K562 (cell line): ENCODE results near the gene CYB561A3. TPM values are rescaled to one million over a fixed set of nuclear protein-coding genes. Genes with fewer than 3 reads are reported as not detected.
A peak's percentile ranks its signal among the peaks of the same experiment; 100 is the strongest.

Source experiments
- ASH1L ChIP-seq: fragments of 450-650 bp; IDR thresholded peaks from 2 replicates; pipeline ENCODE4 v1.6.1; 2018; ENCODE audit warnings: borderline replicate concordance, mild to moderate bottlenecking, low read depth; ENCODE audit not compliant: partially characterized antibody
- BRD4 ChIP-seq: fragments of 200-600 bp; sonication (generic); IDR thresholded peaks from 2 replicates; pipeline ENCODE4 v1.6.1; 2017; ENCODE audit warnings: inconsistent platforms
- HNRNPK ChIP-seq: fragments of 200-400 bp; formaldehyde crosslinking; IDR thresholded peaks from one replicate; pipeline ENCODE4 v1.6.1; 2018; ENCODE audit warnings: mild to moderate bottlenecking, low read depth, low read length; ENCODE audit not compliant: poor library complexity, severe bottlenecking
- MYC ChIP-seq, 2 experiments: fragments of 250-450 bp in 1 of 2; sonication (Bioruptor Pico) in 1 of 2; IDR thresholded peaks; 2 replicates each; pipeline versions ENCODE4 v1.5.1 to v1.6.1; 2012 to 2021; ENCODE audit warnings: low read depth in 2 of 2, borderline replicate concordance in 1 of 2, improper control_type of control experiment in 1 of 2, low read length in 1 of 2, mild to moderate bottlenecking in 1 of 2, moderate library complexity in 1 of 2
- RBM25 ChIP-seq: fragments of 200-400 bp; formaldehyde crosslinking; IDR thresholded peaks from 2 replicates; pipeline ENCODE4 v1.6.1; 2018; ENCODE audit warnings: low read length, low read depth, moderate library complexity; ENCODE audit not compliant: severe bottlenecking
- SMARCA5 ChIP-seq: fragments of 450-650 bp; IDR thresholded peaks from 2 replicates; pipeline ENCODE4 v1.6.1; 2016
- TBP ChIP-seq: optimal IDR thresholded peaks from 2 replicates; pipeline ENCODE3; 2011; ENCODE audit warnings: low read depth, low read length, improper control_type of control experiment
- ZBED1 ChIP-seq: IDR thresholded peaks from 2 replicates; pipeline ENCODE4 v1.6.1; 2014
- polyA plus RNA-seq, 8 experiments: library from polyadenylated mRNA; depleted of rRNA in 4 of 8; stranded (reverse) in 5 of 8; unstranded in 3 of 8; fragments of >200 nt; fragmentation: Nextera tagmentation in 2 of 8; fragmentation: Illumina TruSeq in 1 of 8; extraction: Ambion mirVana in 2 of 8; extraction: Trizol in 1 of 8; gene quantifications; 2 replicates each; pipeline versions ENCODE4 v1.2.1 to v1.2.3, GENCODE V29; 2011 to 2014; ENCODE audit warnings: inconsistent platforms in 1 of 8, missing spikeins in 1 of 8
- total RNA-seq, 7 experiments: library from RNA; depleted of rRNA in 6 of 7; stranded (reverse); fragments of >200 nt in 6 of 7; fragmentation: Illumina TruSeq in 2 of 7; extraction: Trizol in 2 of 7; gene quantifications; 2 replicates each; pipeline versions ENCODE4 v1.2.1 to v1.2.3, GENCODE V29; 2011 to 2021; ENCODE audit warnings: low replicate concordance in 1 of 7
- TF ChIP-seq, protein P1 (sequence below): sonication (generic); formaldehyde crosslinking; IDR thresholded peaks from 2 replicates; pipeline ENCODE4 v1.8.1; 2023; ENCODE audit warnings: mild to moderate bottlenecking, missing genetic modification reagents
- TF ChIP-seq, protein P2 (sequence below): fragments of 250-450 bp; sonication (Bioruptor Pico); IDR thresholded peaks from 2 replicates; pipeline ENCODE4 v1.5.0; 2022; ENCODE audit warnings: mild to moderate bottlenecking
- TF ChIP-seq, protein P3 (sequence below): sonication (generic); formaldehyde crosslinking; IDR thresholded peaks from 2 replicates; pipeline ENCODE4 v1.8.0; 2023; ENCODE audit warnings: missing genetic modification reagents, mild to moderate bottlenecking, borderline replicate concordance
- TF ChIP-seq, protein P4 (sequence below), 2 experiments: fragments of 200-800 bp in 1 of 2; sonication (Bioruptor generic) in 1 of 2; sonication (generic) in 1 of 2; formaldehyde crosslinking in 1 of 2; IDR thresholded peaks in 1 of 2; conservative IDR thresholded peaks in 1 of 2; 2 replicates each; pipeline versions ENCODE4 v1.5.0 to v1.6.1; 2016 to 2020; ENCODE audit warnings: missing compliant biosample characterization in 1 of 2, missing genetic modification characterization in 1 of 2, missing genetic modification reagents in 1 of 2

CYB561A3 gene
- total and polyA plus RNA-seq, 9 of the 15 experiments (the other 6 are each of a cell fraction or from before 2014, with no cell fraction given) = 29.2 to 78.9 (median 37.9) TPM

DNA sequence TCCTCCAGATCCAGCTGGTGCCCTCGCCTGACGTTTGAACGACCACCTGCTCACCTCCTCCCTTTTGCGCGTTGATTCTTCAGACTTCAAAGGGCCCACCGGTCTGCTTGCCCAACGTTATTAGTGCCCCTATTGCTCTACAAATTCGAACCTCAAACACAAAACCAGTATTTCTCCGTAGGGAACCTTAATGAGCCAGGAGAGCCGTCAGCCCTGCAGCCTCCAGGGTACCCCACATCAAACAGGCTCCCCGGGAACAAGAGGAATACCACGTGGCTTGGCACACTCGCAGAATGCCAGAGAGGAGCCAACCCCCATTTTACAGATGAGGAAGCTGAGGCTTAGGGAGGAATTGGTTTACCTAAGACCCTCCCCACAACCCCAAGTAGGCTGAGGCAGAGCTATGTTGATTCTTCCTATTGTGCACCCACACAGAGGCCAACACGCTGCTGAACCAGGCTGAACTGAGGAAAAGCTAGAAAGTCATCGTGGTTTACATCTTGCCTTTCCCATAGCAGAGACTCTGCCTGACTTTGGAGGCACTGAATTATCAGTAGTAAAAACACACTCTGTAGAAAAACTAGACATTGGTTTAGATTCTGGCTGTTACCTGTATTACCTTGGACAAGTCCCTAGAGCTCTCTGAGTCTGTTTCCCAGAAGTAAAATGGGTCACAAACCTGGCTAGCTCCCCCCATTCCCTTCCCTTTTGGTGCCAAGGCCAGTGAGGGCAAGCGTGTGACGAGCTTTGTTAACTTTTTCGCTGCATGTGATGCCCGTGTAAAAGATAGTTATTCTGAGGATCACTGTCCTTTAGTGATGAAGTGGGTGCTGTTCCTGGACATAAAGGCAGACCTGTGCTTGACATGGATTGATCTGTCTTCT lies 27.9 kb downstream of the CYB561A3 start (continued):
- TF ChIP-seq, protein P1, sequence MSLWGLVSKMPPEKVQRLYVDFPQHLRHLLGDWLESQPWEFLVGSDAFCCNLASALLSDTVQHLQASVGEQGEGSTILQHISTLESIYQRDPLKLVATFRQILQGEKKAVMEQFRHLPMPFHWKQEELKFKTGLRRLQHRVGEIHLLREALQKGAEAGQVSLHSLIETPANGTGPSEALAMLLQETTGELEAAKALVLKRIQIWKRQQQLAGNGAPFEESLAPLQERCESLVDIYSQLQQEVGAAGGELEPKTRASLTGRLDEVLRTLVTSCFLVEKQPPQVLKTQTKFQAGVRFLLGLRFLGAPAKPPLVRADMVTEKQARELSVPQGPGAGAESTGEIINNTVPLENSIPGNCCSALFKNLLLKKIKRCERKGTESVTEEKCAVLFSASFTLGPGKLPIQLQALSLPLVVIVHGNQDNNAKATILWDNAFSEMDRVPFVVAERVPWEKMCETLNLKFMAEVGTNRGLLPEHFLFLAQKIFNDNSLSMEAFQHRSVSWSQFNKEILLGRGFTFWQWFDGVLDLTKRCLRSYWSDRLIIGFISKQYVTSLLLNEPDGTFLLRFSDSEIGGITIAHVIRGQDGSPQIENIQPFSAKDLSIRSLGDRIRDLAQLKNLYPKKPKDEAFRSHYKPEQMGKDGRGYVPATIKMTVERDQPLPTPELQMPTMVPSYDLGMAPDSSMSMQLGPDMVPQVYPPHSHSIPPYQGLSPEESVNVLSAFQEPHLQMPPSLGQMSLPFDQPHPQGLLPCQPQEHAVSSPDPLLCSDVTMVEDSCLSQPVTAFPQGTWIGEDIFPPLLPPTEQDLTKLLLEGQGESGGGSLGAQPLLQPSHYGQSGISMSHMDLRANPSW (CRISPR knock-in tag) = 0 out of 2 replicates have a peak, but pooled peaks have one; percentile 51
- TF ChIP-seq, protein P2, sequence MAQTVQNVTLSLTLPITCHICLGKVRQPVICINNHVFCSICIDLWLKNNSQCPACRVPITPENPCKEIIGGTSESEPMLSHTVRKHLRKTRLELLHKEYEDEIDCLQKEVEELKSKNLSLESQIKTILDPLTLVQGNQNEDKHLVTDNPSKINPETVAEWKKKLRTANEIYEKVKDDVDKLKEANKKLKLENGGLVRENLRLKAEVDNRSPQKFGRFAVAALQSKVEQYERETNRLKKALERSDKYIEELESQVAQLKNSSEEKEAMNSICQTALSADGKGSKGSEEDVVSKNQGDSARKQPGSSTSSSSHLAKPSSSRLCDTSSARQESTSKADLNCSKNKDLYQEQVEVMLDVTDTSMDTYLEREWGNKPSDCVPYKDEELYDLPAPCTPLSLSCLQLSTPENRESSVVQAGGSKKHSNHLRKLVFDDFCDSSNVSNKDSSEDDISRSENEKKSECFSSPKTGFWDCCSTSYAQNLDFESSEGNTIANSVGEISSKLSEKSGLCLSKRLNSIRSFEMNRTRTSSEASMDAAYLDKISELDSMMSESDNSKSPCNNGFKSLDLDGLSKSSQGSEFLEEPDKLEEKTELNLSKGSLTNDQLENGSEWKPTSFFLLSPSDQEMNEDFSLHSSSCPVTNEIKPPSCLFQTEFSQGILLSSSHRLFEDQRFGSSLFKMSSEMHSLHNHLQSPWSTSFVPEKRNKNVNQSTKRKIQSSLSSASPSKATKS = no peak
- TF ChIP-seq, protein P3, sequence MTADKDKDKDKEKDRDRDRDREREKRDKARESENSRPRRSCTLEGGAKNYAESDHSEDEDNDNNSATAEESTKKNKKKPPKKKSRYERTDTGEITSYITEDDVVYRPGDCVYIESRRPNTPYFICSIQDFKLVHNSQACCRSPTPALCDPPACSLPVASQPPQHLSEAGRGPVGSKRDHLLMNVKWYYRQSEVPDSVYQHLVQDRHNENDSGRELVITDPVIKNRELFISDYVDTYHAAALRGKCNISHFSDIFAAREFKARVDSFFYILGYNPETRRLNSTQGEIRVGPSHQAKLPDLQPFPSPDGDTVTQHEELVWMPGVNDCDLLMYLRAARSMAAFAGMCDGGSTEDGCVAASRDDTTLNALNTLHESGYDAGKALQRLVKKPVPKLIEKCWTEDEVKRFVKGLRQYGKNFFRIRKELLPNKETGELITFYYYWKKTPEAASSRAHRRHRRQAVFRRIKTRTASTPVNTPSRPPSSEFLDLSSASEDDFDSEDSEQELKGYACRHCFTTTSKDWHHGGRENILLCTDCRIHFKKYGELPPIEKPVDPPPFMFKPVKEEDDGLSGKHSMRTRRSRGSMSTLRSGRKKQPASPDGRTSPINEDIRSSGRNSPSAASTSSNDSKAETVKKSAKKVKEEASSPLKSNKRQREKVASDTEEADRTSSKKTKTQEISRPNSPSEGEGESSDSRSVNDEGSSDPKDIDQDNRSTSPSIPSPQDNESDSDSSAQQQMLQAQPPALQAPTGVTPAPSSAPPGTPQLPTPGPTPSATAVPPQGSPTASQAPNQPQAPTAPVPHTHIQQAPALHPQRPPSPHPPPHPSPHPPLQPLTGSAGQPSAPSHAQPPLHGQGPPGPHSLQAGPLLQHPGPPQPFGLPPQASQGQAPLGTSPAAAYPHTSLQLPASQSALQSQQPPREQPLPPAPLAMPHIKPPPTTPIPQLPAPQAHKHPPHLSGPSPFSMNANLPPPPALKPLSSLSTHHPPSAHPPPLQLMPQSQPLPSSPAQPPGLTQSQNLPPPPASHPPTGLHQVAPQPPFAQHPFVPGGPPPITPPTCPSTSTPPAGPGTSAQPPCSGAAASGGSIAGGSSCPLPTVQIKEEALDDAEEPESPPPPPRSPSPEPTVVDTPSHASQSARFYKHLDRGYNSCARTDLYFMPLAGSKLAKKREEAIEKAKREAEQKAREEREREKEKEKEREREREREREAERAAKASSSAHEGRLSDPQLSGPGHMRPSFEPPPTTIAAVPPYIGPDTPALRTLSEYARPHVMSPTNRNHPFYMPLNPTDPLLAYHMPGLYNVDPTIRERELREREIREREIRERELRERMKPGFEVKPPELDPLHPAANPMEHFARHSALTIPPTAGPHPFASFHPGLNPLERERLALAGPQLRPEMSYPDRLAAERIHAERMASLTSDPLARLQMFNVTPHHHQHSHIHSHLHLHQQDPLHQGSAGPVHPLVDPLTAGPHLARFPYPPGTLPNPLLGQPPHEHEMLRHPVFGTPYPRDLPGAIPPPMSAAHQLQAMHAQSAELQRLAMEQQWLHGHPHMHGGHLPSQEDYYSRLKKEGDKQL (CRISPR knock-in tag) = no peak
- TF ChIP-seq BRD4 = peak; percentile 51; the same call in 1 of the 2 replicates
- no peak for TF ChIP-seq ASH1L
- TF ChIP-seq SMARCA5 = peak; percentile 57; the same call in 1 of the 2 replicates
- TF ChIP-seq RBM25 = peak; percentile 94
- TF ChIP-seq ZBED1 = no peak
- TF ChIP-seq TBP = peak; percentile 10
- no peak; the same call in 1 of the 2 replicates for TF ChIP-seq MYC (IDR thresholded peaks at IDR 0.05; ENCODE audit: low read depth, low read length)
- 0 out of 2 replicates have a peak, but pooled peaks have one; percentile 9 for TF ChIP-seq MYC (CRISPR knock-in tag; IDR thresholded peaks at IDR 0.05; ENCODE audit: borderline replicate concordance, low read depth)
- TF ChIP-seq, protein P4, sequence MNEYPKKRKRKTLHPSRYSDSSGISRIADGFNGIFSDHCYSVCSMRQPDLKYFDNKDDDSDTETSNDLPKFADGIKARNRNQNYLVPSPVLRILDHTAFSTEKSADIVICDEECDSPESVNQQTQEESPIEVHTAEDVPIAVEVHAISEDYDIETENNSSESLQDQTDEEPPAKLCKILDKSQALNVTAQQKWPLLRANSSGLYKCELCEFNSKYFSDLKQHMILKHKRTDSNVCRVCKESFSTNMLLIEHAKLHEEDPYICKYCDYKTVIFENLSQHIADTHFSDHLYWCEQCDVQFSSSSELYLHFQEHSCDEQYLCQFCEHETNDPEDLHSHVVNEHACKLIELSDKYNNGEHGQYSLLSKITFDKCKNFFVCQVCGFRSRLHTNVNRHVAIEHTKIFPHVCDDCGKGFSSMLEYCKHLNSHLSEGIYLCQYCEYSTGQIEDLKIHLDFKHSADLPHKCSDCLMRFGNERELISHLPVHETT (CRISPR knock-in tag; conservative IDR thresholded peaks at IDR 0.05 in 1 of 2, IDR thresholded peaks at IDR 0.05 in 1 of 2) = peak in 1 of 2 experiments; percentile 5; a peak in 1 of 4 replicates
- no peak for TF ChIP-seq HNRNPK
